Progenitor cell of endocrine pancreas (in vitro differentiated cells): ENCODE data around the gene RPL38. TPM values are rescaled to one million over a fixed set of nuclear protein-coding genes. Genes with fewer than 3 reads are reported as not detected.
A peak's percentile ranks its signal among the peaks of the same experiment; 100 is the strongest.

Source experiments
- DNase-seq: peaks from one replicate; pipeline ENCODE4 v3.0.0; 2021; ENCODE audit warnings: low spot score; ENCODE audit not compliant: unreplicated experiment
- H3K27ac Mint-ChIP-seq: 2 replicates; pipeline ENCODE4 v1.8.0; 2021; ENCODE audit warnings: mild to moderate bottlenecking, moderate library complexity, mixed read lengths
- H3K27me3 Mint-ChIP-seq: 2 replicates; pipeline ENCODE4 v1.8.0; 2021; ENCODE audit warnings: mixed read lengths
- H3K36me3 Mint-ChIP-seq: 2 replicates; pipeline ENCODE4 v1.8.0; 2022; ENCODE audit warnings: mixed read lengths; ENCODE audit not compliant: insufficient read depth
- H3K4me1 Mint-ChIP-seq: 2 replicates; pipeline ENCODE4 v1.8.0; 2021; ENCODE audit warnings: low read depth, mixed read lengths
- H3K4me3 Mint-ChIP-seq: 2 replicates; pipeline ENCODE4 v1.8.0; 2021; ENCODE audit warnings: low read depth, mild to moderate bottlenecking, moderate library complexity, mixed read lengths
- H3K9me3 Mint-ChIP-seq: 2 replicates; pipeline ENCODE4 v1.8.0; 2021; ENCODE audit warnings: low read depth, mixed read lengths
- total RNA-seq: library from RNA; stranded (reverse); gene quantifications from 2 replicates; pipeline ENCODE4 v1.2.1, GENCODE V29; 2021
- TF ChIP-seq, protein P1 (sequence below): fragments of 200-600 bp; sonication (generic); IDR thresholded peaks from one replicate; pipeline ENCODE4 v1.5.0; 2021; ENCODE audit warnings: antibody characterized with exemption, mild to moderate bottlenecking; ENCODE audit not compliant: unreplicated experiment

RPL38 gene
- total RNA-seq, 1 donor from 2014 or later: 798 TPM

DNA sequence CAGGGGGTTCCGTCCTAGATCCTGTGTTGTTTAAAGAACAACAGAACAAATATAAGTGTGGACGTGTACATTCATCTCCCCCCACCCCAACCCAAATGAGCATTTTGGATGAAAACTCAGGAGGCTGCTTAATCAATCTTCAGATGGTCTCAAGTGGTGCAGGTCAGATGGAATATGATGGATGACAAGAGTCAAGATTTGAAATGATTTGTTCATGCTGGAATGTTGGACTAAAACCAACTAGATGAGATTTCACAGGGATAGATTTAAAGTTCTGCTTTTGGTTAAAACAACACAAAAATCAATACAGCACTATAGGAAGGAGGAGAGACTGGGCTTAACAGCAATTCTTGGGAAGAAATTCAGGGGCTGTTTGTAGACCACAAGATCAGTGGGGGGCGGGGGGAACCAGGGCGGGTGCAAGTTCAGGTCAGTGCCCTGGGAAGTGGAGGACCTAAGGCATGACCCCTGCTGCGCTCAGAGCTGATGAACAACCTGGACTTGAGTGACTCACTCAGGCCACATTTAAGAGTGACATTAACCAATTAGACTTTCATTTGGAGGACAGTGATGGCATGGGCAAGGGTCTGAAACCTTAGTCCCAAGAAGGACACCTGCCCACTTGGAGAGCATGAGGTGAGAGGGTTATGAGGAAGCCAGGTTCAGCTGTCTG is 25.0 kb downstream of the RPL38 start:
- H3K27me3 Mint-ChIP-seq: peaks cover 22% of the 10 kb centered on the region
- H3K27ac Mint-ChIP-seq: peak overlapping the region; percentile 46
- DNase-seq: no peak
- no peak overlapping the region for H3K4me3 Mint-ChIP-seq
- H3K4me1 Mint-ChIP-seq: peaks cover 17% of the 10 kb centered on the region
- no peaks in the 10 kb centered on the region for H3K9me3 Mint-ChIP-seq
- TF ChIP-seq, protein P1, sequence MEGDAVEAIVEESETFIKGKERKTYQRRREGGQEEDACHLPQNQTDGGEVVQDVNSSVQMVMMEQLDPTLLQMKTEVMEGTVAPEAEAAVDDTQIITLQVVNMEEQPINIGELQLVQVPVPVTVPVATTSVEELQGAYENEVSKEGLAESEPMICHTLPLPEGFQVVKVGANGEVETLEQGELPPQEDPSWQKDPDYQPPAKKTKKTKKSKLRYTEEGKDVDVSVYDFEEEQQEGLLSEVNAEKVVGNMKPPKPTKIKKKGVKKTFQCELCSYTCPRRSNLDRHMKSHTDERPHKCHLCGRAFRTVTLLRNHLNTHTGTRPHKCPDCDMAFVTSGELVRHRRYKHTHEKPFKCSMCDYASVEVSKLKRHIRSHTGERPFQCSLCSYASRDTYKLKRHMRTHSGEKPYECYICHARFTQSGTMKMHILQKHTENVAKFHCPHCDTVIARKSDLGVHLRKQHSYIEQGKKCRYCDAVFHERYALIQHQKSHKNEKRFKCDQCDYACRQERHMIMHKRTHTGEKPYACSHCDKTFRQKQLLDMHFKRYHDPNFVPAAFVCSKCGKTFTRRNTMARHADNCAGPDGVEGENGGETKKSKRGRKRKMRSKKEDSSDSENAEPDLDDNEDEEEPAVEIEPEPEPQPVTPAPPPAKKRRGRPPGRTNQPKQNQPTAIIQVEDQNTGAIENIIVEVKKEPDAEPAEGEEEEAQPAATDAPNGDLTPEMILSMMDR: no peak
- H3K36me3 Mint-ChIP-seq: no peaks in the 10 kb centered on the region

DNA sequence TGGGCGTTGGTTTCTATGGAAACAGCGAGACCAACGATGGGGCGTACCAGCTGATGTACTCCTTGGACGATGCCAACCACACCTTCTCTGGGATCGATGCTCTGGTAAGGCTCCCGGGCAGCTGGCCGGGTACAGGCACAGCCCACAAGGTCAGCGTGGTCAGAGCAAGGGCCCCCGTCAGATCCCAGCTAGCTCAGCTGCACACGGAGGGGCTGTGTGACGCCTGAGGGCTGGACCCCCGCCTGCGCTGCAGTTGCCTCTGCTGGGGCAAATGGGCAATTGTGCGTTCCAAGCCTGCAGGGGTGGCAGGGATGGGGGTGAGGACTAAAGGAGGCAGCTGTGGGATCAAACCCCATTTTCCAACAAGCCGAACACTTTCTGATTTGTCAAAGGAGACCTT is 27.4 kb downstream of the RPL38 start:
- TF ChIP-seq, protein P1: no peak
- H3K4me1 Mint-ChIP-seq: peaks cover 18% of the 10 kb centered on the region
- no peak for DNase-seq
- peaks cover 14% of the 10 kb centered on the region for H3K27me3 Mint-ChIP-seq
- H3K27ac Mint-ChIP-seq: no peak overlapping the region
- H3K4me3 Mint-ChIP-seq: no peak overlapping the region
- no peaks in the 10 kb centered on the region for H3K9me3 Mint-ChIP-seq
- no peaks in the 10 kb centered on the region for H3K36me3 Mint-ChIP-seq

DNA sequence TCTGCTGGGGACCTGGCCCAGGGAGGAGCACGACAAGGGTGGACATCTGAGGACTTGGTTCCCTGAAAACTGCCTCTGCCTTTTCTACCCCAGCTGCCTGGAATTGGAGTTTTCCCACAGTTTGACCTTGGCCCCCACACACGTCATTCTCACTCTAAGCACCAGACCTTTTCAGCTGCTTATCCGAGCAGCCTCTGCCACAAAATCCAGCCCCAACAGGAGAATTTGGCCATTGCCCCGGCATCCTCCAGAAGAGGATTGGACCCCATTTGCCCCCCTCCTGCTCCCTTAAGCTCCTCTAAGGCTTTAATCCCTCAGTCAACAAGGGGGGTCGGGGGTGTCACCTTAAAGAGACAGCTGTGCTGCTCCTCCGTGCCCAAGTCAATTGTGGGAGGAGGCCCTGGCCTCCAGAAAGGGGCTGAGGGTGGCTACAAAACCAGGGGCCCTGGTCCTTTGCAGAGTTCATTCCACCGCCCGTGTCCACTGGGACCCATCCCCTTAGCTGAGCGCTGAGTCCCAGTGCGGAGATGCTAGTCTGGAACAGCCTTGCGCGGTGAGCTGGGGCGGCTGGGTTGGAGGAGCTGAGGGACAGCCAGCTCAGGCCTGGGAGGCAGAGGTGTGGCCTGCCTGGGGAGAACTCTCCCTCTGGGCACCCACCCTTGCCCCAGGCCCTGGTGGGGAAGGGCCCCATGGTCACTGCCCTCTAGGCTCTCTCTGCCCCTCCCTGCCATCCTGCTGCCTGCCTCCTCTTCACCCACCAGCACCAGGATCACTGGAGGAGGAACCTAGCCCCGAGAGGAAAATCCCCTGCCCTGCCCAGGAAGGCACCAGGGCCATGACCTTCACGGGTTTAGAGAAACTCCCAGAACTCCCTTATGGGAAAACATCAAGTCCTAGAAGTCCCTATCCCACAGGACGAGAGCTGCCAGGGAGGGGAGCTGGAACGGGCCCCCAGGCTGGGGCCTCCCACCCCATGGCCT is 28.7 kb downstream of the RPL38 start:
- peaks cover 6% of the 10 kb centered on the region for H3K27me3 Mint-ChIP-seq
- DNase-seq: no peak
- TF ChIP-seq, protein P1: no peak
- H3K36me3 Mint-ChIP-seq: no peaks in the 10 kb centered on the region
- H3K9me3 Mint-ChIP-seq: no peaks in the 10 kb centered on the region
- peak overlapping the region; percentile 85 for H3K27ac Mint-ChIP-seq
- H3K4me3 Mint-ChIP-seq: no peak overlapping the region
- H3K4me1 Mint-ChIP-seq: peaks cover 18% of the 10 kb centered on the region

DNA sequence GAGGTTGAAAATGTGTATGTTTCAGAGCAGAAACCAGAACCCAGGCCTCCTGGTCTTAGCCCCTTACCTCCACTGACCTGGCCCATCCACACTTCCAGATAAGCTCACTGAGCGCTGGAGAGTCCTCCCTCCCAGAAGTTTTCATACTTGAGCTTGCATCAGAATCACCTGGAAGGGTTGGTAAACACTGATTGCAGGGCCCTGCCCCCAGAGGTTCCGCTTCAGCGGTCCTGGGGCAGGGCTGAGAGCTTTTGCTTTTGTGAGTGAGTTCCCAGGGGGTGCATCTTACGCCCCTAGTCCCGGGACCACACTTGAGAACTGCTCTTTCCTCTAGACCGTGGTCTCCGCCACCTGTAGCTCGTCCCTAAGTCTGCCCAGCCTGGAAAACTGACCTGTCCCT is 30.5 kb downstream of the RPL38 start:
- Mint-ChIP-seq H3K9me3 (no peaks in the 10 kb centered on the region), H3K27me3 (peaks cover 6% of the 10 kb centered on the region), H3K27ac (no peak overlapping the region), H3K4me3 (no peak overlapping the region), H3K4me1 (peaks cover 9% of the 10 kb centered on the region), H3K36me3 (no peaks in the 10 kb centered on the region)
- no peak for DNase-seq
- TF ChIP-seq, protein P1: no peak

DNA sequence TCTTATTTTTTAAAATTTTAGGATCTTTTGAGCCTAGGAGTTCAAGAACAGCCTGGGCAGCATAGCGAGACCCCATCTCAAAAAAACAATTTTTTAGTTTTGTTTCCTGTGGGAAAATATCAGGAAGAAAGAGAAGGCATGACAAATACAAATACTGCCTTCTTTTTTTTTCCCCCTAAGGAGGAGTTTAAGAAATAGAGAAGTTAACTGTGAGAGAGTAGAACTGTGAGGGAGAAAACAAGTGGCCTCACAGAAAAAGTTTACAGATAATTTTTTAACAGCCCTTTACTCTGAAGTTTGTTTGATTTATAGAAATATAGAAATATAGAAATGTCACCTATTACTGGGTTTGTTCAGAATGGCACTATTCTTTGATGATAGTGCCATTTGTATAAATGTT is 31.0 kb downstream of the RPL38 start:
- H3K27me3 Mint-ChIP-seq: peaks cover 6% of the 10 kb centered on the region
- no peak overlapping the region for H3K4me3 Mint-ChIP-seq
- H3K36me3 Mint-ChIP-seq: no peaks in the 10 kb centered on the region
- no peak for DNase-seq
- TF ChIP-seq, protein P1: no peak
- H3K27ac Mint-ChIP-seq: no peak overlapping the region
- no peaks in the 10 kb centered on the region for H3K9me3 Mint-ChIP-seq
- H3K4me1 Mint-ChIP-seq: peaks cover 9% of the 10 kb centered on the region
